Measurements from ENCODE around the gene CENPP. TPM values are rescaled to one million over a fixed set of nuclear protein-coding genes. Genes with fewer than 3 reads are reported as not detected.

Gene CENPP
- total RNA-seq, 3 donors from 2014 or later (not counting 1 experiment from before 2014, with no cell fraction given) = 10.3 to 14.5 (median 12.1) TPM

DNA sequence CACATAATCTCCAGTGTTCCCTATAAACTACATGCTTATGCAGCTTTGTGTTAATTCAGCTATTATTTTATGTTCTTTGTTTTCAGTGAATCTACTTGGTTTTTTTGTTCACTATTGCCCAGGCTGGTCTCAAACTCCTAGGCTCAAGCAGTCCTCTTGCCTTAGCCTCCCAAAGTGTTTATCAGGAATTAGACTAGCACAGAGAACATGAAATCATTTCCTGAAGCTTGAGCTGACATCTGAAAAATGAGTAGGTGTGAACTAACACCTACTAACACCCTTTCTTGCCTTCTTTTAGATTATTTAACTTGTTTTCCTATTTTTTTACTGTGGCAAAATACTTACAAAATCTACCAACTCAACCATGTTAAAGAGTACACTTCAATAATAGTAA is 25.0 kb downstream of the CENPP start:
- peaks cover 17 to 18% of the 10 kb centered on the region in 2 donors for H3K4me1 Mint-ChIP-seq
- TF ChIP-seq, protein P1, sequence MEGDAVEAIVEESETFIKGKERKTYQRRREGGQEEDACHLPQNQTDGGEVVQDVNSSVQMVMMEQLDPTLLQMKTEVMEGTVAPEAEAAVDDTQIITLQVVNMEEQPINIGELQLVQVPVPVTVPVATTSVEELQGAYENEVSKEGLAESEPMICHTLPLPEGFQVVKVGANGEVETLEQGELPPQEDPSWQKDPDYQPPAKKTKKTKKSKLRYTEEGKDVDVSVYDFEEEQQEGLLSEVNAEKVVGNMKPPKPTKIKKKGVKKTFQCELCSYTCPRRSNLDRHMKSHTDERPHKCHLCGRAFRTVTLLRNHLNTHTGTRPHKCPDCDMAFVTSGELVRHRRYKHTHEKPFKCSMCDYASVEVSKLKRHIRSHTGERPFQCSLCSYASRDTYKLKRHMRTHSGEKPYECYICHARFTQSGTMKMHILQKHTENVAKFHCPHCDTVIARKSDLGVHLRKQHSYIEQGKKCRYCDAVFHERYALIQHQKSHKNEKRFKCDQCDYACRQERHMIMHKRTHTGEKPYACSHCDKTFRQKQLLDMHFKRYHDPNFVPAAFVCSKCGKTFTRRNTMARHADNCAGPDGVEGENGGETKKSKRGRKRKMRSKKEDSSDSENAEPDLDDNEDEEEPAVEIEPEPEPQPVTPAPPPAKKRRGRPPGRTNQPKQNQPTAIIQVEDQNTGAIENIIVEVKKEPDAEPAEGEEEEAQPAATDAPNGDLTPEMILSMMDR (IDR thresholded peaks at IDR 0.05) = no peak
- H3K36me3 Mint-ChIP-seq = no peaks in the 10 kb centered on the region
- Histone ChIP-seq H3K27ac (ENCODE audit: low read length) (no peak overlapping the region), H3K27me3 (ENCODE audit: control insufficient read depth, insufficient read depth, low read length) (no peaks in the 10 kb centered on the region), H3K4me3 (ENCODE audit: low read length) (no peak overlapping the region), H3K36me3 (ENCODE audit: control insufficient read depth, insufficient read depth, low read length) (no peaks in the 10 kb centered on the region), H3K4me1 (ENCODE audit: control insufficient read depth, insufficient read depth, low read length) (no peaks in the 10 kb centered on the region), H3K9me3 (ENCODE audit: control insufficient read depth, insufficient read depth, low read length) (peaks cover 6% of the 10 kb centered on the region)
- no peak for DNase-seq
- no peaks in the 10 kb centered on the region for H3K27me3 Mint-ChIP-seq (ENCODE audit: low read depth in 2 of 2)
- intact Hi-C loops (cut with micrococcal nuclease) = no loop called here
- peaks cover 2 to 4% of the 10 kb centered on the region in 2 donors for H3K9me3 Mint-ChIP-seq
- H3K27ac Mint-ChIP-seq = peak overlapping the region; percentile 47 to 63
- peak overlapping the region; percentile 35 for H3K4me3 Mint-ChIP-seq
- peak in 2 of 3 donors; percentile 44 to 46 for ATAC-seq

DNA sequence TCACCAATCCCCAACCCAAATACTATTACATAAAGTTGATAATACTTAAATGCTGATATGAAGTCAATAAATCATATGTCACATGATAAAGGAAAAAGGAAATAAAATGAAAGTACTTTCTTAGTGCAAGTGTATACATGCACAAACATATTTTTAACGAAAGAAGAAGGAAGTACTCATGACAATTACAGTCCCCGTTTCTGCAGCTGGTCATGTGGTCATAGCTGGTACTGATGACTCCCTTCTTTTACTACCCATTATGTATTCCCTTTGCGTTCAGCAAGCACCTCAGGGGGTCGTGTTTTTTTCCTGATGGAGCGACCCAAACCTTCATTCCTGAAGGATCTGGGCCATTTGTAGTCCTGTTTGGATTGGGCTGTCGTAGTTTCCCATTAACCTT is 27.3 kb downstream of the CENPP start:
- WGBS (ENCODE audit: insufficient coverage) = 58% methylated on average over 6 of the region's 6 CpGs
- Histone ChIP-seq H3K9me3 (ENCODE audit: control insufficient read depth, insufficient read depth, low read length) (peaks cover 9% of the 10 kb centered on the region), H3K4me1 (ENCODE audit: control insufficient read depth, insufficient read depth, low read length) (no peaks in the 10 kb centered on the region), H3K27ac (ENCODE audit: low read length) (no peak overlapping the region), H3K36me3 (ENCODE audit: control insufficient read depth, insufficient read depth, low read length) (no peaks in the 10 kb centered on the region), H3K27me3 (ENCODE audit: control insufficient read depth, insufficient read depth, low read length) (no peaks in the 10 kb centered on the region), H3K4me3 (ENCODE audit: low read length) (no peak overlapping the region)
- peak overlapping the region; percentile 47 for H3K4me3 Mint-ChIP-seq
- DNase-seq (no peak), ATAC-seq (no peak)
- peaks cover 6% of the 10 kb centered on the region for H3K36me3 Mint-ChIP-seq
- H3K9me3 Mint-ChIP-seq = peaks cover 2 to 9% of the 10 kb centered on the region in 2 donors
- H3K27me3 Mint-ChIP-seq (ENCODE audit: low read depth in 2 of 2) = no peaks in the 10 kb centered on the region
- intact Hi-C loops (cut with micrococcal nuclease) = no loop called here
- peak overlapping the region; percentile 39 to 52 for H3K27ac Mint-ChIP-seq
- peaks cover 17 to 18% of the 10 kb centered on the region in 2 donors for H3K4me1 Mint-ChIP-seq
- TF ChIP-seq, protein P1 (IDR thresholded peaks at IDR 0.05) = no peak

DNA sequence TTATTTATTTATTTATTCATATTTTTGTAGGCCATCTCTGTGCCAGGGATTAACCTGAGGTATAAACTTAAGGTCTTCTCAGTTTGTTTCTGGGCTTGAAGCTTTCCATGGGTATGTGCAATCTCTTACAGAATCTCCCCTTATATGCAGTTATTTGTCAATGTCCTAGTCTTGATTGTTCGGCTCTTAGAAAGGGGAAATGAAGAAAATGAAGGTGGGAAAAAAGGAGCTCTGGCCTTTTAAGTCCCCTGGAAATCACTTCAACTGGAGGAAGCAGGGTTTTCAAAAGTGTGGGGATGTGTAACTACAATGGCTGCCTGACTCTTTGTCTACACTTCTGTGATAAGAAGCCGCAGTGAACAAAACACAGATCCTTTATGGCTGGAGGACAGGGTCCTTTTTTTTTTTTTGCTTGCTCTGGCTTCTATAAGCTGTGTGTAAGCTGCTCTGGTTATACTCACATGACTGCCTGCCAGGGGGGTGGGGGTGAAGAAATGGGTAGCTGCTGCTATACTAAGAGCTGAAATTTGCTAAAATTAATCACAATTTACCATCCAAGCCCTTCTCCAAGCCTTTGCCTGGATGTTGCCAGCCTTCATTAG is 33.7 kb downstream of the CENPP start:
- no peaks in the 10 kb centered on the region for H3K27me3 Mint-ChIP-seq (ENCODE audit: low read depth in 2 of 2)
- intact Hi-C loops (cut with micrococcal nuclease) = no loop called here
- H3K27ac Mint-ChIP-seq = no peak overlapping the region
- WGBS (ENCODE audit: insufficient coverage) = 73% methylated on average over 2 of the region's 2 CpGs
- Histone ChIP-seq H3K27me3 (ENCODE audit: control insufficient read depth, insufficient read depth, low read length) (no peaks in the 10 kb centered on the region), H3K4me3 (ENCODE audit: low read length) (no peak overlapping the region), H3K4me1 (ENCODE audit: control insufficient read depth, insufficient read depth, low read length) (no peaks in the 10 kb centered on the region), H3K9me3 (ENCODE audit: control insufficient read depth, insufficient read depth, low read length) (peaks cover 5% of the 10 kb centered on the region), H3K36me3 (ENCODE audit: control insufficient read depth, insufficient read depth, low read length) (no peaks in the 10 kb centered on the region), H3K27ac (ENCODE audit: low read length) (no peak overlapping the region)
- H3K4me1 Mint-ChIP-seq = no peaks in the 10 kb centered on the region
- ATAC-seq (no peak), DNase-seq (no peak)
- H3K36me3 Mint-ChIP-seq = peaks cover 10% of the 10 kb centered on the region
- peaks cover 2 to 14% of the 10 kb centered on the region in 2 donors for H3K9me3 Mint-ChIP-seq
- TF ChIP-seq, protein P1 (IDR thresholded peaks at IDR 0.05) = no peak
- H3K4me3 Mint-ChIP-seq = no peak overlapping the region

DNA sequence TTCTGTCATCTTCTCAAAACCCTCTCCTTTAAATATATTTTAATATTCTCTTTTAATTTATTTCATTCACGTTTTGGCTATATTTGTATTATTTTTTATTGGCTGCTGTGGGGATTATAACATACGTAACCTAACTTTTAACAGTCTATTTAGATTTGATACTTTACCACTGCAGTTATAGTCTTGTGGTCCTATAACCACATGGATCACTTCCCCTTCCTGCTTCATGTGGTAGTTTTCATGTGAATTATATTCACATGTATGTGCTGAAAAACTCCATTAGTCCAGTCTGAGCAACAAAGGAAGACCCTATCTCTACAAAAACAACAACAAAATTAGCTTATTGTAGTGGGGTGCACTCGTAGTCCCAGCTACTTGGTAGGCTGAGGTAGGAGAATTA is 34.3 kb downstream of the CENPP start:
- H3K9me3 Mint-ChIP-seq = peaks cover 0 to 10% of the 10 kb centered on the region in 2 donors
- no peak overlapping the region for H3K27ac Mint-ChIP-seq
- H3K36me3 Mint-ChIP-seq = peaks cover 10% of the 10 kb centered on the region
- no peak overlapping the region for H3K4me3 ChIP-seq (ENCODE audit: low read length)
- H3K36me3 ChIP-seq (ENCODE audit: control insufficient read depth, insufficient read depth, low read length) = no peaks in the 10 kb centered on the region
- H3K4me1 ChIP-seq (ENCODE audit: control insufficient read depth, insufficient read depth, low read length) = no peaks in the 10 kb centered on the region
- peaks cover 3% of the 10 kb centered on the region for H3K9me3 ChIP-seq (ENCODE audit: control insufficient read depth, insufficient read depth, low read length)
- TF ChIP-seq, protein P1 (IDR thresholded peaks at IDR 0.05) = no peak
- intact Hi-C loops (cut with micrococcal nuclease) = no loop called here
- H3K27me3 Mint-ChIP-seq (ENCODE audit: low read depth in 2 of 2) = no peaks in the 10 kb centered on the region
- DNase-seq (no peak), ATAC-seq (no peak)
- H3K27ac ChIP-seq (ENCODE audit: low read length) = no peak overlapping the region
- no peaks in the 10 kb centered on the region for H3K27me3 ChIP-seq (ENCODE audit: control insufficient read depth, insufficient read depth, low read length)
- WGBS (ENCODE audit: insufficient coverage) = no CpG with 5 or more reads among the region's 3 CpGs
- H3K4me3 Mint-ChIP-seq = no peak overlapping the region
- no peaks in the 10 kb centered on the region for H3K4me1 Mint-ChIP-seq

Data from natural killer cell (primary cell).